Anterior cingulate cortex (tissue), 58 donors: ENCODE data around the gene DNAJB12.
"Not testable (repeated sequence)": the region's sequence is repeated elsewhere in the genome, so short reads cannot be mapped to it uniquely, and the experiment has no call there.

ENCODE experiments used
- DNase-seq, 58 donors: peaks; one replicate each; lab custom pipeline; 2025; lab: John Stamatoyannopoulos, UW

Gene DNAJB12

DNA sequence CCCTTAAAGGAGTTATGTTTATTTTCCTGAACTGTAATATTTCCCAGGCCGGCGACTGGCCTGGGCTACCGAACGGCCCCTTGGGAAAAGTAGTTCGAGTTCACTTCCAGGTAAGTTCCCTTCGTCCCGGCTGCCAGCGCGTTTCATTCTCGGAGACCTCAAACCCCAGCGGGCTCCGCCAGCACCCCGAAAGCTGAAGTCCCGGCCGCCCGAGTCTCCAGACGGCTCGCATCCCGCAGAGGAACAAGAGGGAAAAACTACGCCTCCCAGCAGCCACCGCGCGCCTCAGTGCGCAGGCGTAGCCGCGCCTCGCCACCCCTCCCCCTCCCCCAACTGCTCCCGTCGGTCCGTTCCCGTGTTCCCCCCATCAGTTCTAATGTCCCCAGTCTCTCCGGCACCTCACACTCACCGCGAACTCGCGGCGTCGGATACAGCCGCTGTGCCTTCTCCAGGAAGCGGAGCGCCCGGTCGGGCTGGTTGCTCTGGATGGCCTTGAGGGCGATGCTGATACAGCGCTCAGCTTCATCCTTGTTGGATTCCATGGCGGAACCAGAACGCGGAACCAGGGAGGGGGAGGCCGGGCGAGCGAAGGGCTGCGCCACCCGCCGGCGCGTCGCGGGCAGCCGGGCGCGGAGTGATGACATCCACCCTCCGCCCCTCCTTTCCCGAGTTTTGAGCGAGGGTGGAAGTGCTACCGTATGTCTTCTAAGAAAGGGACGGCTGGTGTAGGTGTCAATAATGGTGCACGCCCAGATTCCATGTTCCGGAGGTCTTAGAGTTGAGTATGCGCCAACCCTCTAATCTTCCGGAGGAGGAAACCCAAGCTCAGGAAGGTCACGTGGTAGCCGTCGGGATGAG lies at the start of gene DNAJB12:
Gene DNAJB12, minus strand, starts transcription at position 564 of the 858 bp plus-strand sequence. Its CDS starts 22 bp downstream, at position 542.
- DNase-seq = peak; percentile 66 to 100 (median 92)

DNA sequence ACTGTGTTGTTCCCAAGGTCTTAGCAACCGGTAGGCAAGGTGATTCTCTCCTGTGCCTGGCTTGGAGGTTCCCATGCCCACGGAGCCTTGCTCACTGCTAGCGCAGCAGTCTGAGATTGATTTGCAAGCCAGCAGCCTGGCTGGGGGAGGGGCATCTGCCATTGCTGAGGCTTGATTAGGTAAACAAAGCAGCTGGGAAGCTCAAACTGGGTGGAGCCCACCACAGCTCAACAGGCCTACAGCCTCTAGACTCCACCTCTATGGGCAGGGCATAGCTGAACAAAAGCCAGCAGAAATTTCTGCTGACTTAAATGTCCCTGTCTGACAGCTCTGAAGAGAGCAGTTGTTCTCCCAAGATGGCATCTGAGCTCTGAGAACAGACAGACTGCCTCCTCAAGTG lies 40.9 kb upstream of the DNAJB12 start:
- not testable (repeated sequence) for DNase-seq

DNA sequence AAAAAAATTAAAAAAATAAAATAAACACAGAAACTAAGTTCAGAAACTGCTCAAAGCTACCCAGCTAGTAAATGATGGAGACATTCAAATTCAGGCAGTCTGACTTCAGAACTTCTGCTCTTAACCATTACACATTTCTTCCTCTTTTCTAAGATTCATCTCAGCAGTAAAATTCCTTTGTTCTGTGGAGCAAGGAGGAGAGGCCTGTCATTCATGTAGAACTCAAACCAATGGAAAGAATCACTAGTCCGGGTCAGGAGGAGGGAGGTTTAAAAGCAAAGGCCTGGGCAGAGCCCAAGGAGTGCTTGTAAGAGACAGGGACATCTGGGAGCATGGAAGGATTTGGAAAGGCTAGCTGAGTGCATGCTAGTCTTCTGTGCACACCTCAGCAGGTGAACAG lies 37.9 kb upstream of the DNAJB12 start:
- no peak for DNase-seq

DNA sequence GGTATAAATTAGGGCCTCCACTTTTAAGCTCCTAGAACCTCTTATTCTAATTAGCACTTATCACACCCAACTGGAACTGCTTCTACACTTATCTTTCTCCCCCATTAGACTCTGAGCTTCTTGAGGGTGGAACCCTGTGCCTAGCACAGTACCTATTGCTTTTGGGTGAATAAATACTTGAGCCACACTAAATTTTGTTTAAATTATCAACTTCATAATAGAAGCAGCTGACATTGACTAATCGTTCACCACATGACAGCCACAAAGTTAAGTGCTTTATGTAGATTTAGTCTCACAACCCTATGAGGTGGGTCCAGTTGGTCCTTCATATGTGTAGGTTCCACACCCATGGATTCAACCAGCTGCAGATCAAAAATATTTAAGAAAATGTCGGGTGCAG lies 36.0 kb upstream of the DNAJB12 start:
- no peak for DNase-seq

DNA sequence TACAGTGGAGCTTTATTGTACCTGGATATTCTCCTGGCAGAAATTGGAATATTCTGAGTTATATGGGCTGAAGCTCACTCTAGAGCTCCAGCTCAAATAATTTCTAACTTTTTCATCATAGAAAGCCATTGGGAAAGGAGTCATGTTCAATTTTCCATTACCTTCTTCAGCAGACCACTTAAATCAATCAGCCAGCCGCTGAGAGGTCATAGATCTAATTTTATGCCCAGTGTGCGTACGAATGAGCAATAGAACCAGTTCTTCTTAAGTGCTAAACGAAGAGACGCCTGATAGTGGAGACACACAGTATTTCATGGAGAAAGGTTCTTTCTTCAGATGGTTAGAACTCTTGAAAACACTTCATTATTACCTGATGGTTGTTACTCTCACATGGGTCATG lies 35.0 kb upstream of the DNAJB12 start:
- no peak for DNase-seq

DNA sequence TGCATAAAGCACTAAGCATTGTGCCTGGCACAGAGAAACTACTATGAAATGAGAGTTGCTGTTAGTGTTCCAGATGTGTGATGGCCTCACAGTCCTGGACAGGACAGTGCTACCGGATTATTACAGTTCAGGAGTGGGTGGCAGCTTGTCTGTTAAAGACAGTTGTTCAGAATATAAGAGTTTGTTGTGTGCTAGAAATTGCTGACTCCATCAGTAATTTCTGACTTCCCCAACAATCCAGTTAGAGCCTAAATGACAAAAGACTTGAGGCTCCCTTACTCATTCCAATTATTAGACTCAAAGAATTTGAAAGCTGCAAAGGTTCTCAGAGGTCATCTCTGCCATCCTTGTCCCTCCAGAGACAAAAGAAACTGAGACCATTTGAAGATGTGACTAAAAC lies 34.3 kb upstream of the DNAJB12 start:
- DNase-seq = no peak

DNA sequence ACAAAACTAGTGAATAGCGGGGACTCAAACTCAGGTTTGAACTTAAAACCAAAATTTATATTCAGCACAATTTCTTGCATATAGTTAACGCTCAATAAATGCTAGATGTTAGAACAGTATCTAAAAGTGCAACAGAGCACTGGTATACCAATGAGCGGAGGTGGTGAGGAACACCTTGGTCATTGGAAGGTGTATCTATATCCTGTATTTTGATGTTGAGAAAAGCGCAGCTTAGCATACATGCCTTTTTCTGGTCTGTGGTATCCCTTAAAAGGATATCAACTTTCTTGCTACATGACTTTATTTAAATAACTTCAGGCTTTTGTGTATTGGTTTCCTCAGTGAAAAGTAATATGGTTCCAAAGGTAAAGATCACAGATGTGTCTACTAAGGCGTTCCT lies 33.3 kb upstream of the DNAJB12 start:
- no peak for DNase-seq

DNA sequence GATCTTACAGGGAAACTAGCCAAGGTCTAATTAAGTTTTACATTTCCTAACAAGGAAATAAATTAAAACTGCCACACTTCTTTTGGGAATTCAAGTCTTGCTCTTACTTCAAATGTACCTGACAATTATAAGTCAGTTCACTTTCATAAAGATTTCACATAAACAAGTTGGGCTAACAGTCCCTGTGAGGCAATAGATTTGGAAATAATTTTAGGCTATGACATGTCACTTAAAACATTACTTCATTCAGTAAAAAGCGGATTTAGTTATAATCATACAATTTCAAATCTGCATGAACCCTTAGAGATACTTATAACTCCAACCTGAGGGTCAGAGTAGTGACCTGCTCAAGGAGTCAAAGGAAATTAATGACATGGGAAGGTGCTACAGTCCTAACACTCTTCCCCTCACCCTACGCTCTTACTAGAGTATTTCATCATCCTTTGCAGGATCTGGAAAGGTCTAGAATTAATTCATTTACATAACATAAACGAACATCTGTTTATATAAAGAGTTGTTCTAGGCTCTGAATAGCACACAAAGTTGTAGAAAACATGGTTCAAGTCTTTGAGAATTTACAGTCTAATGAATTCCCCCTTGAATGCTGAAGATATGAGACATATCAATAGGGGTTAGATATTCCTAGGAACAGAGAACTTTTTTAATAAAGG lies 32.3 kb upstream of the DNAJB12 start:
- DNase-seq = no peak

DNA sequence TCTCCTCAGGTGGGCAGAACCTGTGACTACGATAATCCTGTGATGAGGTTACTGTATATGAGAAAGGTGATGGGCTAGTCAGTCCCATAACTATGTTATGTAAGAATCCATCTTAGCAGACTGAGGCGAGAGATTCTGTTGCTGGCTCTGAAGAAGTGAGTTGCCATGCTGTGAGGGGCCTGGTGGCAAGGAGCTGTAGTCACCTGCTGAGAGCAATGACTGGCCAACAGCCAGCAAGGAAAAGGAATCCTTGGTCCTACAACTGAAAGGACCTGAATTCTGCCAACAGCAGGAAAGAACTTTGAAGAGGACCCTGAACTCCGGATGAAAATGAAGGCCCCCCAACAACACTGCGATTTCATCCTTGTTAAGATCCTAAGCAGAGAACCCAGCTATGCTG lies 31.0 kb upstream of the DNAJB12 start:
- DNase-seq = no peak

DNA sequence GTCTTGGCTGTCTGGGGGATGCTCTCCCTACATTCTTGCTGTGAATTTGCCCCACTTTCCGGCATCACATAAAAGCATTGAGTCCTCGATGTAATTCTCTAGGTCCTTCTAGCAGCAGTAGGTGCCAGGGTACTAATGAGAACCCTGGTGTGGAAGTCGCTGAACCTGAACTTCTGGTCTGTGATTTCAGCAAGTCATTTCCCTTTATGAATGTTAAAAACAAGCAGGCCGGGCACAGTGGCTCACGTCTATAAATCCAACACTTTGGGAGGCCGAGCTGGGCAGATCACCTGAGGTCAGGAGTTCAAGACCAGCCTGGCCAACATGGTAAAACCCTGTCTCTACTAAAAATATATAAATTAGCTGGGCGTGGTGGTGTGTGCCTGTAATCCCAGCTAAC lies 30.3 kb upstream of the DNAJB12 start:
- not testable (repeated sequence) for DNase-seq

DNA sequence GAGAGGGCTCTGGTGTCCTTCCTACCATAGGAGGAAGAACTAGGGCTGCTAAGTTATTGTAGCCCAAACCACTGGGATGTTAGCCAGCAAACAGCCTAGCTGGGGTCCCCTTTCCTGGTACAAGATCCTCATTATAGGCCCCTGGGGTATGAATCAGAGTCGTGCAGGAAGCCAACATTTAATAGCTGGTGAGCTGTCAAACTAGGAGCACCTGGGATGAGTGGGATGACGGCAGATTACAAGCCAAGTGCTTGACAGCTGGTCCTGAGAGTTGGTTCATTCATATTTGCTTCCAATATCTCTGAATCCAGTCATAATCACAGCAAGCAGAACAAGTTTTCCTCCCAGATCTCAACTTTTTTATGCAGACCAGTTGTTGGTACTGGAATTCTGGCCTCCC lies 25.1 kb upstream of the DNAJB12 start:
- no peak for DNase-seq

DNA sequence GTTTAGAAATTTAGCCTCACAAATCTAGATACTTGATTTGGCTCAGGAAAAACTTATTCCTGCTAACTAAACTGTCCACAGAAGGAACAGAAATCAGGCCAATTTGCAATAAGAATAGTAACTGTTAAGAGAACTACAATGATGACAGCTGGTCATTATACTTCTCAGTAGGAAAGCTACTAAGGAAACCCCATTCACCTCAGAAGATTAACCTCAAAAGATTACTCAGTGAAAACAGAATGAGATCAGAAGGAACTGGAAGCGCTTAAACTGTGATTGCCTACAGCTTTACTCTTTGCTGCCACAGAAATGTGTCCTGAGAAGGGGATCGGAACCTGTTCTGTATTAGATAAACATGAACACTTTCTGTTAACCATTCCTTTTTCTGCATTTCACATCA lies 24.3 kb upstream of the DNAJB12 start:
- DNase-seq = no peak

DNA sequence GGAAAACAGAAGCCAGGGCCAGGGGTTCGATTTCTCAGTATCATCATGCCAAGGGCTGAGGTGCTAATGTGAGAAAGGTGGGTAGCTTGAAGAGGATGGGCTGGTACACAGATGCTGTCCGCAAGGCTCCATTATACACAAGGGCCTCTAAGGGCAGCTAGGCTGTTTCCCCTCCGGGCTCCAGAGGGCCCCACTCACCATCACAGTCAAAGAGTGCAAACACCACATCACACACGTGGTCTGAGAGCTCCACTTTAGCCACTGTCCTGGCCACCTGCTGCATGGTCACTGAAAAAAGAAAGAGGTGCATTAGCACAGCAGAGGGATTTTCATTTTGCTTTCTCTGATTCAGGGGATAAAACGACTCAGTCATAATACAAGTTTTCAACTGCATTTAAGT lies 20.9 kb upstream of the DNAJB12 start:
- peak in 24 of 58 donors; percentile 5 to 55 (median 21) for DNase-seq

DNA sequence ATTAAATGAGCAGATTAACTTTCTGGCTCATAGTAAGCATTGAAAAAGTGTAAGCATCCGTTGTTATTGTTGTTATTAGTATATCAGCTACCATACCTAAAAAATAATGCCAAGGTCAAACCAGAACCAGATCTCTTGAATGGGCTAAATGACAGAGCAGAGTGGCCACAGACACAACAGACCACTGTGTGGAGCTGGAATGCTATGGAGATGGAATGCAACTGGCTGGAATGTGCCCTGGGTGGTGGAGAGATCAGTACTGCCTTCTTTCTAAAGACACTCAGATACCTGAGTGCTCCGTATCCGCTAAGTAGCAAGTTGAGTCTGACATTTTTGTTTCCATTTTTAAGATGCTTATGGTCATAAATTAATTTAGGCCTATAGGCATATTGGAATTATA lies 20.5 kb upstream of the DNAJB12 start:
- peak in 15 of 58 donors; percentile 1 to 40 (median 9) for DNase-seq

DNA sequence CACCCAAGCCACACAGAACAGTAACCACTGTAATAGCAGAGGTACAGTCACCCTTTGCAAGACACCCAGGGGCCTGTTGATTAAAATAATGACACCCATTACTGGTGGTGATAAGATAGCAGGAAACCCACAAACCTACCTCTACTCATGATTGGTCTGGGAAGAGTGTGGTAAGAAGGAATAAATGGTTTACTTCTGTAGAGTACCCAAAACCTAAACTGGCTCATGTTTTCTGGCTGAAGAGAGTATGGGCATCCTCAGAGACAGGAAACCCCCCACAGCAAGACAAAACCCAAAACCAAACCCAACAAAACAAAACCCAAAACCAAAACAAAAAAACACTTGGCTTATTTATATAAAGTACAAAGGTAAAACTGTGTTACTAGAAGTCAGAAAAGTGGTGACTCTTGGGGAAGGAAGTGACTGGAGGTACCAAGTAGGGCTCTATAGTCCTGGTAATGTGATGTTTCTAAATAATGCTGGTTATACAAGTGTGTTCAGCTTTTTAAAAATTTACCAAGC lies 15.5 kb upstream of the DNAJB12 start:
- DNase-seq = no peak

DNA sequence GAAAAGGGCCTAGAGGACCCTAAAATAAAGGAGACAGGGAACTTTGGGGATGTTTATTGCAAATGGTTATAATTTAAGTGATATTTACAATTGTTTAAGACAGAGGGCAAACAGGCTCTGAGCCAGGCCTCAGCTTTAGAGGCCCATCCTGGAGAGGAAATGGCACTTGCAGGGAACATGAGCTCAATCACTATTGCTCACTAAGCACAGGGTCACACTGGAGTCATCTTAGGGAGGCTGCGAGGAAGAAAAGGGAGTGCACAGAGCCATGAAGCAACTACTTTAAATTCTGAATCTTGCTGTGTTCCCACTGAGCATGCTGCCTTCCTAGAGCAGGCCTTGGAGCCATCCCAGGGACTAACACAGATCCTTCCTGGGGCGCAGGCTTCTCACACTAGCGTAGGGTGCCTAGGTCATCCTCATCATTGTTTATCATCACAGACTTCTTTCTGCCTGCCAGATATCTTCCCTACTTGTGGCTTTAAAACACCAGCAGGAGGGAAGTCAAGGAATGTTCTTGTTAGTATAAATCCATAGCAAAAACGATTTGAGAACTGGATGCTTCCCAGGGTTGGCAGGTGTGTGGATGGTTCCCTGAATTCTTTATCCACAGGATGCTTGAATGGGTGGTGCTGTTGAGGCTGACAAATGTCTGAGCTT lies 12.7 kb upstream of the DNAJB12 start:
- no peak for DNase-seq

DNA sequence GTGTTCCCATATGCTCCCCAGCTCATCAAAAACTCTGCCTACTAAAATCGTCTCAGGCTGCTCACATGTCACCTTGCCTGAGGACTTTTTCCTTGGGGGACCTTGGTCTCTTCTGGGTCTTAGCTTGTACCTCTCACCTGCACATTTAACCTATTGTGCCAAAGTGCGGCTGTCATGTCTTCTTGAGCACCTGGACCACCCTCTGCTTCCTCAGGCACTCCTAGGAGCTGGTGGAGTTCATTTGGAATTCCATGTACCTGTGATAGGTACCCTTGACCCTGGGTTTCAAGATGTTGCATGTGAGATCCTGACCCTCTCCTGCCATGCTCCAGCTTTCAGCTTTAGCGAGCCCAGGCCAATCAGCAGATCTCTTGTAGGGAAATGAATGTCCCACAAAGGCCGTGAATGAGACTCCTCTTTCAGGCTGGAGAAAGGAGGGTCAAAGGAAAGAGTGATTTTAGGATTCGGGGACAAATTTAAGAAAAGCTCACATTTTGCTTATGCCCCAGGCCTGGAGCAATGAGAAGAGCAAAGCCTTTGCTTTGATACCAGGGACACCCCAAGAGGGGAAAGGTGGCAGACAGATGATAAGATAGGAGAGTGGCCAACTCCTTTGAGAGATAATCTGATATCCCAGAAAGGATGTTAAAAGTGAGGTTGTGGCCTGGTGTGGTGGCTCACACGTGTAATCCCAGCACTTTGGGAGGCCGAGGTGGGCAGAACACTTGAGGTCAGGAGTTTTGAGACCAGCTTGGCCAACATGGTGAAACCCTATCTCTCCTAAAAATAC lies 10.6 kb upstream of the DNAJB12 start:
- no peak for DNase-seq

DNA sequence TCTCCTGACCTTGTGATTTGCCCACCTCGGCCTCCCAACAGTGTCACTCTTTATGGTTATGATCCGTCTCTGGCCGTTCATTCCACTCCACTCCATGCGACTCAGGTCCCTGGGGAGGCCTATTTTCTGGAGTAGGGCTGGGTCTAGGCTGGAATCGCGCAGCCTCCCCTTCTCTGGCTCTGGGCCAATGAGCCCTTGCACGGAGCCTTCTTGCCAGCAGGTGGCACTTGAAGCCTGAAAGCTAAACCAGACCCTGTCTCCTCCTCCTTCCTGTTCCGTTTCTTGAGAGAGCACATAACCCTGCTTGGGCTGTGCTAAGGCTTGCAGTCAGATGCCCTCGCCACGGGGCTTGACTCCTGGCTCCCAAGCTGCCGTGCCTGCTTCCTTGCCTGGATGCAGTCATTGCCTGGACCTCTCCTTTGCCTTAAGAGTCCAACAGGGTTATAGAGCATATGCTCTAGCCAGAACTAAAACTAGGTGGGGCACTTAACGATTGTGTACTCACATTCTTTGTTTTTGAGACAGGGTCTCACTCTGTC lies 9.6 kb upstream of the DNAJB12 start:
- DNase-seq = peak in 57 of 58 donors; percentile 10 to 89 (median 68)

DNA sequence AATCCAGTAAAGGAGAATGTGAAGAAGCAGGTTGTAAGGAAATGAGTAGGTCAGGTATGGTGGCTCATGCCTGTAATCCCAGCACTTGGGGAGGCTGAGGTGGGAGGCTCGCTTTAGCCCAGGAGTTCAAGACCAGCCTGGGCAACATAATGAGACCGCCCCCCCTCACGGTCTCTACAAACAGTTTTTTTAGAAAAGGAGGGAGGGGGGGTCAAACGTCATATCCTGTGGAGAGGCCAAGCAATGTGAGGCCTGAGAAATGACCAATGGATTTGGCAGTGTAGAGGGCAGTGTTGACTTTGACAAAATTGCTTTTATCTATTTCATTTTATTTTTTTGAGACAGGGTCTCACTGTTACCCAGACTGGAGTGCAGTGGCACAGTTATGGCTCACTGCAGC lies 2.3 kb upstream of the DNAJB12 start:
- DNase-seq = no peak

DNA sequence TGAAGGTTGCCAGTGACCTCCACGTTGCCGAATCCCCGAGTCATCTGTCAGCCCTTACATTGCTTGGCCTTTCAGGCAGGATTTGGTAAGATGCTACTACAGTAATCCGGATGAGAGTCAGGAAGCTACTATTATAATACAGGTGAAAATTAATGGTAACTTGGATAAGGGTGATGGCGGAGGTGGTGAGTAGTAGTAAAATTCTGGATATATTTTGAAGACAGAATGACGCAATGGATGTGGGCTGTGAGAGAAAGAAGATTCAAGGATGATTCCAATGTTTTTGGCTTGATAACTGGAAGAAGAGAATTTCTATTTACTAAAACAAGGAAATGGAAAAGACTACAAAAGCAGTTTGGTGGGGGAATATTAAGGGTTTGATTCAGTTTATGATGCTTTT lies 1.4 kb upstream of the DNAJB12 start:
- no peak for DNase-seq
